ENCODE measurements around the gene YRDC. TPM values are rescaled to one million over a fixed set of nuclear protein-coding genes. Genes with fewer than 3 reads are reported as not detected.

YRDC gene, protein sequence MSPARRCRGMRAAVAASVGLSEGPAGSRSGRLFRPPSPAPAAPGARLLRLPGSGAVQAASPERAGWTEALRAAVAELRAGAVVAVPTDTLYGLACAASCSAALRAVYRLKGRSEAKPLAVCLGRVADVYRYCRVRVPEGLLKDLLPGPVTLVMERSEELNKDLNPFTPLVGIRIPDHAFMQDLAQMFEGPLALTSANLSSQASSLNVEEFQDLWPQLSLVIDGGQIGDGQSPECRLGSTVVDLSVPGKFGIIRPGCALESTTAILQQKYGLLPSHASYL
- total RNA-seq = 21.0 and 26.0 TPM in 2 replicates

DNA sequence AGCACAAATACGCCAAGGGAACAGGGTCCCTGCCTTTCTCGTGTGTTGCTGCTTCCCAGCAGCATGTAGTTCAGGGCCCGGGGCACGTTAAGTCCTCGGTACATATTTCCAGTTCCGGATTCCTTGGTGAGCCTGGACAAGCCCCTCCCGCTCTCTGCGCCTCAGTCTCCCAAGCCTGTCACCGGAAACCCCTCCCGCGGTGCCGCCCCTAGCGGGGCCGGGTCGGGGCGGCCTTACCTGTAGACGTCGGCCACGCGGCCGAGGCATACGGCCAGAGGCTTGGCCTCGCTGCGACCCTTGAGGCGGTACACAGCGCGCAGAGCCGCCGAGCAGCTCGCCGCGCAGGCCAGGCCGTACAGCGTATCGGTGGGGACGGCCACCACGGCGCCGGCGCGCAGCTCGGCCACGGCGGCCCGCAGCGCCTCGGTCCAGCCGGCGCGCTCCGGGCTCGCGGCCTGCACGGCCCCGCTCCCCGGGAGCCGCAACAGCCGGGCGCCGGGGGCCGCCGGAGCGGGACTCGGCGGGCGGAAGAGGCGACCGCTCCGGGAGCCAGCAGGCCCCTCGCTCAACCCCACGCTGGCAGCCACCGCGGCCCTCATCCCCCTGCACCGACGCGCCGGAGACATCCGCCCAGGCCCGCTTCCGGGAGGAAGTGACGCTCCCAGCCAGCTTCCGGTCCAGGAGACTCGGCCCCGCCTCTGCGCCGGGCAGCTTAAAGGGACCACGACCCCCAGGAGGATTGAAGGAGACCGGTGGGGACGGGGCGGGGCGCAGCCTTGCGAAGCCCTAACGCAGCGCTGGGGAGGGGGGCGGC is at the start of gene YRDC, which contains the start of gene C1orf122:
TSS of gene YRDC (minus strand) at position 654 of the 814 bp plus-strand sequence. CDS start at position 626, 28 bp downstream.
TSS of gene C1orf122 (plus strand) at position 236 of the 814 bp plus-strand sequence. CDS start 615 bp downstream, outside the sequence.
- DNase-seq = peak; percentile 96

DNA sequence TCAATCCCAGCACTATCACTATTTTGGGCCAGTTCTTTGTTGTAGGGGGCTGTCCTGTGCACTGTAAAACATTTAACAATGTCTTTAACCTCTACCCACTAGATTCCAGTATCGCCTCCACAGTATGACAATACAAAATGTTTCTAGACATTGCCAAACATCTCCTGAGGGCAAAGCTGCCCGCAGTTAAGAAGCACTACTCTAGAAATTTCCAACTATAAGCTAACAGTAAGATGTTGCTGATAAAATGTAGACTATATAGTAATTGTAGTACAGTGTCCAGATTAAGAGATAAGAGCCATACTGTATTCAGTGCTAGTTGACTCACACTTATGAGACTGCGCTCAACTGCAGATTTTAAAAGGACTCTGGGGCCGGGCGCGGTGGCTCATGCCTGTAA is 46.4 kb upstream of the YRDC start:
- no peak for DNase-seq

DNA sequence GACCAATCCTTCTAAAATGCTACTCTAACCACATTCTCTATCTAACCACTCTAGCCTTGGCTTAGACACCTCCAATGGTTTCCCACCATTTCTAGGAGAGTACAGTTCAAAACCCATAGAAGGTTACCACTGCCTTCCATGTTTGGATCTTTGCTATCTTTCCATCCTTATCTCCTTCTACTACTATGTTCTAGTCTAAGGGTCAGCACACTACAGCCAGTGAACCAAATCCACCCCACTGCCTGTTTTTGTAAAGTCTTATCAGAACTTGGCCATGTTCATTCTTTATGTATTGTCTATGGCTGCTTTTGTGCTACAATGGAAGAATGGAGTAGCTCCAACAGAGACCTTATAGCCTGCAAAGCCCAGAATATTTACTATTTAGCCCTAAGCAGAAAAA is 45.1 kb upstream of the YRDC start:
- no peak for DNase-seq

DNA sequence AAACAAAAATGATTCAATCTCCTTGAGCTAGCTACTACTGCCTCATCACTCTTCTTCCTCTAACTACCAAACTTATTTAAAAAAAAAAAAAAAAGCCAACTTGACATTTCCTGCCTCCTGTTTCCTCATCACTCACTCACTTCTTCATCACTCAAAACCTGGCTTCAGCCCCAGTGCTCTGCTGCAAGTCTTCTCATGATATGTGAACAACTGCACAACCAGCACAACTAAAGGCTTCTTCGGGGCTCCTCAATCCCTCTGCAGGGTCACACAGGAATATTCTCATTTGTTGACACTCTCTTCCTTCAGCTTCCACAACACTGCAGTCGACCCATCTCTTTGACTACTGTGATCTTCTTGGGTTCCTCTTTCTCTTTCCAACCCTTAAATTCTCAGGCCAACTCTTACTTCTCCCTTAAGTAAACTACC is 43.8 kb upstream of the YRDC start:
- DNase-seq = peak; percentile 9

DNA sequence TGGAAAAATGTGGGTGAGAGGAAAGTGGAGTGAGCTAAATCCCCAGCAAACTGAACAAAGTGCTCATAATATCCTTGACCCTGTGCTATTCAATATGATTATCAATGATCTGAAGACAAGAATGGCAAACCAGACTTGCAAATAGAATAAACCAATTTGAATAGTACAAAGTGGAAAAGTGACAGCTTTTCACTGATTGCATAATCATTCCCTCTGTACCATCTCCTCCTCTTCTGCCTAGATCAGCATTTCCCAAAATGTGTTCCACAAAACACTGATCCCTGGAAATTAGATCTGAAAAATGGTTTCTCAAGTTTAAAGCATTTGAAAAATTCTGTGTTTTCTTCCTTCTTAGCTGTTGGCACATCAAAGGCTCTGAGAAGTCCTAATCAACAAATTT is 43.3 kb upstream of the YRDC start:
- DNase-seq = no peak

DNA sequence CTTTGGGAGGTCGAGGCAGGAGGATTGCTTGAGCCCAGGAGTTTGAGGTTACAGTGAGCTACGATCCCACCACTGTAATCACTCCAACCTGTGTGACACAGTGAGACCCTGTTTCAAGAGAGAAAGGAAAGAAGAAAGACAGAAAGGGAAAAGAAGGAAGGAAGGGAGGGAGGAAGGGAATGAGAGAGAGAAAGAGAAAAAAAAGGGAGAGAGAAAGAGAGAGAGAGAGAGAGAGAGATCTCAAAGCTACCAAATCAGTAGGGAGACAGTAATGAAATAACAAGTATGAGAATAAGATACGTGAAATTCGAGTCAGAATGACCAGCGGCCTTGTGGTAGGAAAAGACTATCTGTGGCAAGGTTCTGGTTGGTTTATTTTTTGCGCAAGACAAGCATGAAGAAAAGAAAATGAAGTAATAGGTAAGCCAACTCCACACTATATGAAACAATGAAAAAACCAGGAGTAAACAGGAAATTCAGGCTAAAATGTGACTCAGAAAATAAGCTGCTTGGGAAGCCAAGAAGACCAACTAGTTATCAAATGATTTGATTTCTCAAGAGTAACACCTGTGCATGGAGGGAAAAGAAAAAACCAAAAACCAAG is 42.4 kb upstream of the YRDC start:
- peak; percentile 16 for DNase-seq

DNA sequence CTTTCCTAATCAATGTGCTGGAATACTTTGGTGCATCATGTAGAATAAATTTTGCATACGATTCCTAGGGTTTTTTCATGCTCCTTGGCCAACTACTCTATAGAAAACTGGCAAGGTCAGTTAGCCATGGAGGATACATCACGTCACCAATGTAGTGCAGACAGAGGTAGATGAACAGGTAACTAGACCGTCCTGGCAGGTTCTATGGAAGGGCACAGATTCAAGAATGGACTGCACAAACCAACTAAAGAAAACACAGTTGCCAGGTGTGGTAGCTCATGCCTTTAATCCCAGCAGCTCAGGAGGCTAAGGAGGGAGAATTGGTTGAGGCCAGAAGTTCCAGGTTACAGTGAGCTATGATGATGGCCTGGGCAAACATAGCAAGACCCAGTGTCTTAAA is 41.5 kb upstream of the YRDC start:
- no peak for DNase-seq

DNA sequence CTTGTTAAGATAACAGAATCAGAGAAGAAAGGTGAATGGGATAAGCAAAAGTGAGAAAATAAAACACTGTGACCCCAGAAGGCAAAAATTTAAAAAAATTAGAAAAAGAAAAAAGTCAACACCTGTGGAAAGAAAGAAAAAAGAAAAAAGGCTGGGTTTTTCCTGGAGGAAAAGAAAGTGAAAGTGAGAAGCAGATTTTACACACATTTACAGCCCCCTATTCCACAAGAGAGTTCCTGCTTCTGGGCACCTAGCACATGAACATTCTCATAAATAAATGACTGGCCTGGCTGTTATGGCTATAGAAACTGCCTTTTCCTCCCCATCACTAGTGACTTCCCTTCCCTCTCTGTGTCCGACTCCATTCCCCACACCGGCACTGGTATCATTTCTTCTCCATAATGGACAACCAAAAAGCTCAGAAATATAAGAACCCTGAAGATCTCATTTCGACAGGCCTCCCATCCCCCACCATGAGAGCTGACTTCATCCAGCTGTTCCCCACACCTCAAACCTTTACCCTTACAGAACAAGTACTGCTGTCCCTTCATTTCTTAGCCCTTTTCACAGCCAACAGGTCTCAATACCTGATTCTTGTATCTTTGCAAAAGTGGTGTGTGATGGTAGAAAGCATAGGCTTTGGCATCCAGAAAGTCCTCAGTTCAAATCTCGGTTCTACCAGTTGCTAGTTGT is 38.8 kb upstream of the YRDC start:
- DNase-seq = no peak

DNA sequence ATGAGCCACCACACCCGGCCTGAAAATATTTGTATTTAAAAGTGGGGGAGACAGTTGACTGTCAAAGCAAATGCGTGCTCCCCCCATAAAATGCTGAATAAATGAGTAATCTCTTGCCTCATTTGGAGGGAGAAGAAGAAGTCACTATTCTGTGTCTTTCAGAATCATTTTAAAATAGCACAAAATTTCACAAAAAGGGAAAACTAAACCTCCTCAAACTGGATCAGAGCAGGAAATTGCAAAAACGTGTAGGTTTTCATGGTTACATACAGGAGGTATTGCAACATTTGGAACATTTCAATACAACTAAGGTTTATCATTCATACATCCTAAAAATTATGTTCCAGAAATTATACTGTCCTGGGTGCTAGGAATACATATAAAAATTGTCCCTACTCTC is 37.8 kb upstream of the YRDC start:
- DNase-seq = no peak

DNA sequence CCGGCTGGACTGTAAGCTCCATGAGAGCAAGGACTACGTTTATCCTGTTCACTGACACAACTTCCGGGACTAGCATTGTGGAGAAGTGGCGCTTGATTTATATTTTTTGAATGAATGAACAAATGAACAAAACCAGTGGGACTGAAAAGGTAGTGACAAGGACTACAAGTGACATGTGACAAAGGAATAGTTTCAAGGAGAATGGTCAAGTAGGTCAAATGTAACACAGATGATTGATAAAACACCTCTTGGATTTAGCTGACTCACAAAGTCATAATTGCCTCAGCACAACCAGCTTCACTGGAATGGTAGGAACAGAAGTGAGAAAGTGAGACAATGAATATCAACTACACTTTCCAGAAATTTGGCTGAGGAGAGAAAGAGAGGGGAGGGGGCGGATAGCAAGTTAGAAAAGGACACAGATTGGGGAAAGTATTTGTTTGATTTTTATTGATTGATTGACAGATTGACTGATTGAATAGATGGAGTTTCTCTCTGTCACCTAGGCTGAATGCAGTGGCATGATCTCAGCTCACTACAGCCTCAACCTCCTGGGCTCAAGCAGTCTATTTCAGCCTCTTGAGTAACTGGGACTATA is 37.1 kb upstream of the YRDC start:
- no peak for DNase-seq

DNA sequence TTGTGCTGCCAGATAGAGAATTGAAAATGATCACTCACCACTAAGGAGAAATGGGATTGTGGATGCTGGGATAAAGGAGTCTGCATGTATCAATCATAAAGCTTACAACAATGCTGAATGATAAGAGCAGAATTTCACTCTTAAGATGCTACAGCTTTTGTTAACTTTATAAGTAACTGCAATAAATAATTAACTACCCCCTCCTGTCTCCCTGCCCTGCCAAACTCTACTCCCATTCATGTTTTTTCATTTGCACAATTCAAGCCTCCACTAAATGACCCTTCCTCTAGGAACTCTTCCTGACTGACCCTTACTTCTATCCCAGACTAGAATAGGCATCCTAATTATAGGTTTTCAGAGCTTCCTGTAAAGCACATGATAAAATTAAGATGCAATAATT is 36.5 kb upstream of the YRDC start:
- no peak for DNase-seq

DNA sequence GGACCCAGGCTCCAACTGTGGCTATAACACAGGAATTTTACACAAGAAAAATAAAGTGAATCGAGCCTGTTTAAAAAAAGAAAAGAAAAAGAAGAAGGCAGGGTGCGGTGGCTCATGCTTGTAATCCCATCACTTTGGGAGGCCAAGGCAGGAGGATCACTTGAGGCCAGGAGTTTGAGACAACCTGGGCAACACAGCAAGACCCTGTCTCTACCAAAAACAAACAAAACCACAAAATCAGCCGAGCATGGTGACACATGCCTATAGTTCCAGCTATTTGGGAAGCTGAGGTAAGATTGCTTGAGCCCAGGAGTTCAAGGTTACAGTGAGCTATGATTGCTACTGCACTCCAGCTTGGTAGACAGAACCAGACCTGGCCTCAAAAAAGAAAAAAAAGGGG is 33.6 kb upstream of the YRDC start:
- DNase-seq = no peak

DNA sequence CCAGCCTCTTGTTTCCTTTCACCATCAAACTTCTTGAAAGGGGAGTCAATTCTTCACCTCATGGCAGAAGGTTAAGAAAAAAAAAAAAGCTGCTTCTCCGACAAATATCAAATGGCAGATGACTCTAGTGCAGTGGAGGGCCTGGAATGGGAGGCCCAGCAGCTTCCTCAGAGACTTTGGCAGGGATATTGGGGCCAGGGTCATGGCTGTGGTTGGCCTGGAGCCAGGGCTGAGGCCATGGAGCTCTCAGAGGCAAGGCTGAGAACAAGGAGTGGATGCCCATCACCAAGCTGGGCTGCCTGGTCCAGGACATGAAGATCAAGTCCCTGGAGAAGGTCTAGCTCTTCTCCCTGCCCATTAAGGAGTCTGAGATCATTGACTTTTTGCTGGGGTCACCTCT is 32.7 kb upstream of the YRDC start:
- no peak for DNase-seq

DNA sequence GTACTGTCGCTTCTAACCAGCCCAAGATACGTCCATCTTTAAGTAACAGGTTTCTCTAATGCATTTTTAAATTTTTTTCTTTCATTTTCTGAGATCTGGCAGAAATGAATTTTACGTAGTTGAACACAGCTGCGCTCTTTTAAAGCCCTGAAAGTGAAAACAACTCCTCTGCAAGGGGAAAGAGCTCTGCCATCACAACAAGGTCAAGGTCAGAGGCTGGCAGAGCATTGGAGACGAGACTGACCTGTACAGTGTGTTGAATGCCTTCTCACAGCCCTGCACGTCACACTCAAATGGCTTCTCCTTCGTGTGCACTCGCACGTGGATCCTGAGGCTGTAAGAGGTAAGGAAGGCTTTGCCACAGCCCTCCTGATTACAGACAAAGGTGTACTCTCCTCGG is 31.7 kb upstream of the YRDC start:
- DNase-seq = no peak

DNA sequence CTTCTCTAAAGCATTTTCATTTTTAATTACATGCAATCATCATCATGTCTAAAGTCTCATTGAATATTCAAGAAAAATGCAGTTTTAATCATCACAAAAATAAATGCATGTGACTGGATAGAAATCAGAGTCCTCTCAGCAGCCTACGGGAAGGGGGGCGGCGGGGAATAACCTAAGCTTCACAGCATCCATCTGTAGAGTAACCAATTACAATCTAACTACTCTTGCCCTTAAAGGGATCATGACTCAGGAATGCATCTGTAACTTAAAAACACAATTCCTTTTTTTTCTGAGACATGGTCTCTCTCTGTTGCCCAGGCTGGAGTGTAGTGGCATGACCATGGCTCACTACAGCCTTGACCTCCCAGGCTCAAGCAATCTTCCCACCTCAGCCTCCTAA is 28.8 kb upstream of the YRDC start:
- no peak for DNase-seq

DNA sequence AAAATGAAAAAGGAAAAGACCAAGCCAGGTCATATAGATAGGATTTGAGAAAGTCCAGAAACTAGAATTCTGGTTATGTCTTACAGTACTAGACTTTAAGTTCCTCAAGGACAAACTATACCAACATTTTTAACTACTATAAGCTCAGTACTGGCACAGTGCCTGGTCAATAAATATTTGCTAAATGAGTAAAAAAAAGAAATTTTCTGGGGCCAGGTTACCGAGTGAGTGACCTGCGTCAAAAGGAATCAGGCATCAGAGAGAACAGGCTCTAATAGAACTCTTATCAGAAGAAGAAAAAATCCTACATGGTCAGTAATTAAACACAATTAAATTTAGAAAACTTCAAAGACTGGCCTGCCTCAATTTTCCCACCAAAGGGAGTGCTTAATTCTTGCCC is 23.8 kb upstream of the YRDC start:
- DNase-seq = no peak

DNA sequence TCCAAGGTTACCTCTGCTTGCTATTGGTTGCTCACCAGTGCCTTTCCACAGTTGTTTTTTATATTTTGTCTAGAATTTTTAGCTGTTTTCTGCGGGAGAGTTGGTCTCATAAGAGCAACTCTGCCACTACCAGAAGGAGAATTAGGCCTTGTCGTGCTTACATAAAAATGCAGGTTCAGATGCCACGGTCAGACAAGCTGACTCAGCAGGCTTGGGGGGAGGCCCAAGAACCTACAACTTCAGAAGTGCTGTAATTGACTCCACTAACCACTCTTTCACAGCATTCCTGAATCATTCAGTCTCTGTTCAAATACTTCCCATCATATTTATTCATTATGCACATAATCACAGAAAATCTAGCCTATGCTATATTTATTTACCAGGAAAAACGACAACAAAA is 23.1 kb upstream of the YRDC start:
- no peak for DNase-seq

DNA sequence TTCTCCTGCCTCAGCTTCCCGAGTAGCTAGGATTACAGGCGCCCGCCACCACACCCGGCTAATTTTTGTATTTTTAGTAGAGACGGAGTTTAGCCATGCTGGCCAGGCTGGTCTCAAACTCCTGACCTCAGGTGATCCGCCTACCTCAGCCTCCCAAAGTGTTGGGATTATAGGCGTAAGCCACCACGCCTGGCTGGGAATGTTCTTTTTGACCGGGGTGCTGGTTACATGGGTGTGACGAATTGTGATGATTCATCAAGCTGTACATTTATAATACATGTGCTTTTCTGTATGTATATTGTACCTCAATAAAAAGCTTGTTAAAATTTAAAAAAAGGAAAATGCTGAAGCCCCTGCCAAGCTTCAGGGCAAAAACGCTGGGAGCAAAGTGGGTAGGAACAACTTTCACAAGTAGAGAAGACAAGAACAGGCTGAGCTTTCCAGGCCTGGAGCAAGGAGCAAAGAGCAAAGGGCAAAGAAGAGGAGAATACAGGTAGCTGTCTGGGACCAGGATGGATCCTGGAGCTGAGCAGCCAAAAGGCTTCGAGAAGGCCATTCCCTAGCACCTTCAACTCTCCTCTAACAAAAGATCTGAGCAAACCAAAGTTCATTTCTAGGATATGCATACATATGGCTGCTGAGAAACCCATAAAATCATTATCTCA is 20.5 kb upstream of the YRDC start:
- no peak for DNase-seq

DNA sequence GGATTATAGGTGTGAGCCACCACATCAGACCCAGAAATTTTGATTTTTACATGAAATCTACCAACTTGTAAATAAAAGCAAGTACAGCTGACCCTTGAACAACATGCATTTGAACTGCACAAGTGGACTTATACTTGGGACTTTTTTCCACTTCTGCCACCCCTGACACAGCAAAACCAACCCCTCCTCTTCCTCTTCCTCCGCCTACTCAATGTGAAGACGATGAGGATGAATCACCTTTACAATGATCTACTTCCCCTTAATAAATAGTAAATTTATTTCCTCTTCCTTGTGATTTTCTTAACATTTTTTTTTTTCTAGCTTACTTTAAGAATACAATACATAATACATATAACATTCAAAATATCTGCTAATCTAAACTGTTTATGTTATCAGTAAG is 17.5 kb upstream of the YRDC start:
- peak; percentile 41 for DNase-seq

DNA sequence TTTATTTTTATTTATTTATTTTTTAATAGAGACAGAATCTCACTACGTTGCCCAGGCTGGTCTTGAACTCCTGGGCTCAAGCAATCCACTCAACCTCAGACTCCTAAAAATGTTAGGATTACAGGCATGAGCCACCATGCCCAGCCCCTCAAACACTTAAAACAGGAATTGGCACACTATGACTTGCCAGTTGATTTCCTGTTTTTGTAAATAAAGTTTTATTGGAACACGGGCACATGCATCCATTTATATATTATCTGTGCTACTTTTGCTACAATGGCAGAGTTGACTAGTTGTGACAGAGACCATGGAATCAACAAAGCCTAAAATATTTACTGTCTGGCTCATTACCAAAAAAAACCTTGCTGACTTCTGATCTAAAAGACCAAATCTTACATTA is 16.0 kb upstream of the YRDC start:
- DNase-seq = no peak

DNA sequence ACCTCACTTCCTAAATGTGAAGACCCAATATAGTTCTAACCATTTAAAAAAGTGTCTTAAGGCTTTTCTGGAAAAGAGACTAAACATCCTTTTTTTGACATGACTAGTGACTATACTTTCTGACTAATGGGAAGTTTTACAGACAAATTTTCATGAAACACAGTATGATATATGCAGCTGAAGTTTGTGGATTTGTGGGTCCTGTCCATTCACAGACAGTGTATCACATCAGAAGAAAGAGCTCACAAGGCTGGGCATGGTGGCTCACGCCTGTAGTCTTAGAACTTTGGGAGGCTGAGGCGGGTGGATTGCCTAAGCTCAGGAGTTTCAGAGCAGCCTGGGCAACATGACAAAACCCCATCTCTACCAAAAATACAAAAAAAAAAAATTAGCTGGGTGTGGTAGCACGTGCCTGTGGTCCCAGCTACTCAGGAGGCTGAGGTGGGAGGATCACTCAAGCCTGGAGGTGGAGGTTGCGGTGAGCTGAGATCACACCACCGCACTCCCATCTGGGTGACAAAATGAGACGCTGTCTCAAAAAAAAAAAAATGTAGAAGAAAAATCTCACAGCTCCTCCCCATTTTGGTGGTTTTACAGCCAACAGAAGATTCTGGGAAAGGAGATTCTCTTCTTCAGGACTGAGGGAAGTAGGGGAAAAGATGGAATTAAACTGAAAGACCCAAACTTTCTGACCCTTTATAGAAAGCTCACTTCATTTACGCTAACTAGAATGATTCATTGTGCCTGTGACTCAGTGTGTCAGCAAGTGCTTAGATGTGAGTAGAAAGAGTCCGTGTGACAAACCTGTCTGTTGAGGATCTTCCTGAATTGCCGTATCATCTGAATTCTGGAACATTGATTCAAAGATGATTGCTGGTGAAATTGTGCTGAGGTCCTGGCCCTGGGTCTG is 15.2 kb upstream of the YRDC start:
- peak; percentile 16 for DNase-seq

Data from dermis blood vessel endothelial cell (primary cell).